Esophagus squamous epithelium (tissue), 4 donors: Measurements from ENCODE around the gene ITPRIPL2.

Source experiments
- CTCF ChIP-seq, 6 experiments: fragments of 450-650 bp in 4 of 6; fragments of 200-600 bp in 2 of 6; sonication (generic) in 2 of 6; IDR thresholded peaks; one replicate each; pipeline ENCODE4 v1.5.1; 2016 to 2019; ENCODE audit warnings: antibody characterized with exemption in 6 of 6, mild to moderate bottlenecking in 4 of 6, moderate library complexity in 4 of 6
- POLR2A ChIP-seq, 4 donors: fragments of 450-650 bp; IDR thresholded peaks; one replicate each; pipeline ENCODE4 v1.6.1; 2017; ENCODE audit warnings: antibody characterized with exemption in 4 of 4, mild to moderate bottlenecking in 4 of 4, moderate library complexity in 3 of 4

DNA sequence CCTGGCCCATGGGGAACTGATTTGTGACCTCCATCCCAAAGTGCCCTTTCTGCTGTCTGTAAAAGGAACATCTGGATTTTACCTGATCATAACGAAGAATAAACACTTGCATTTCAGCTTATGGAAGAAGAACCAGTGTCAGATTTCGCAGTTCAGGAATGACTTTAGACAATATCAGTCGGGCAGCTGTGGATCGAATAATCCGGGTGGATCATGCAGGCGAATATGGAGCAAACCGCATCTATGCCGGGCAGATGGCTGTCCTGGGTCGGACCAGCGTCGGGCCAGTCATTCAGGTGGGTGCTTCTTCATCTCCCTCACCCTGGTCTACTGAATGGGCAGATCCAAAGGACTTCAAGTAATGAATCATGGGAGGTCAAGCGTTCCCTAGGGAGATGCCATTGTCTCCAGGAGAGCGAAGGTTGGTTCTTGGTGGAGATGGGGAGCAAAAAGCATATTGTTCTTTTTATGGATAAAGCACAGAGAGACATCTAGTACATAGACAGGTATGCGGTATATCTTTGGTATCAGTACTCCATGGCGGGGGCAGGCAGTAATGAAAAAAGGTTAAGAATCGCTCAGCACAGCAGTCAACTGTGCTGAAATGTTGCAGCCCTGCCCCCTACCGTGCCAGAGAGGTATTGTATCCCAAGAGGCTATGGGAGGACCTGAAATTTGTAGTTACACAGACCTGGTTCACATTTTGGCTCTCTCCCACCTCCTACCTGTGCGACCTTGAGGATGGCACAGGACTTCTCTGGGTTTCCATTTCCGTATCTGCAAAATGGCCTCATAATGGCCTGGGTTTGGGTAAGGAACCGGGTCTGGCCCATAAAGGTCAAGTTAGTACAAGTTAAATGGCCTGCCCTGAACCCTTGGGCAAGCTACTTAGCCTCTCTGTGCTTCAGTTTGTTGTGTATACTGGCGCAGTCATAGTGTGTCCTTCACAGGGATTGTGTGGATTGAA is 41.7 kb upstream of the ITPRIPL2 start:
- TF ChIP-seq CTCF (IDR thresholded peaks at IDR 0.05) (peak in 5 of 6 experiments; percentile 75 to 86 (median 76)), POLR2A (IDR thresholded peaks at IDR 0.05) (no peak)
